Hepatic stellate cell (primary cell): Measurements from ENCODE around the gene PPM1G.

Experiments used
- DNase-seq: peaks from one replicate; pipeline ENCODE4 v3.0.0; 2011; ENCODE audit warnings: low spot score

PPM1G gene

DNA sequence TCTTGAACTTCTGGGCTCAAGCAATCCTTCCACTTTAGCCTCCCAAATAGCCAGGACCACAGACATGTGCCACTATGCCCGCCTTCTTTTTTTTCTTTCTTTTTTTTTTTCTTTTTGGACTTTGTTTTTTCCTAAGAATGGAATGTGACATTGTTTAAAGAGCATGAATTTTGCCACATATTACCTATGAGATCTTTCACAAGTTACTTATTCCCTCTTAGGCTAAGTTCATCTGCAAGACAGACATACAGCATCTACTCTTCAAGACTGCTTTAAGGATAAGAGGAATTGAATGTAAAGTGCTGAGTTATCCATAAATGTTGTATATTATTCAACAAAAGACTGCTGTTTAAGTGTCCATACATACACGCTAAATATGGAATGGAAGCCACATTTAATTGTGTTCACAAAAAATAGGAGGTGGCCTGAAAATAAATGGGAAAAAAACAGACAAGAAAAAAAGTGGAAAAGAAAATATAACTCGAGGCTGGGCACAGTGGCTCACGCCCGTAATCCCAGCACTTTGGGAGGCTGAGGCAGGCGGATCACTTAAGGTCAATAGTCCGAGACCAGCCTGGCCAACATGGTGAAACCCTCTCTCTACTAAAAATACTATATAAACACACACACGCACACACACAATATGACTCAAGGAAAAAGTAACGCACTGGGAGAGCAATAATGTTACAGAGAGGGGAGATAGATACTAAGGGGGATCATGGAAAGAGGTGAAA lies 3.2 kb upstream of the PPM1G start:
- no peak for DNase-seq

DNA sequence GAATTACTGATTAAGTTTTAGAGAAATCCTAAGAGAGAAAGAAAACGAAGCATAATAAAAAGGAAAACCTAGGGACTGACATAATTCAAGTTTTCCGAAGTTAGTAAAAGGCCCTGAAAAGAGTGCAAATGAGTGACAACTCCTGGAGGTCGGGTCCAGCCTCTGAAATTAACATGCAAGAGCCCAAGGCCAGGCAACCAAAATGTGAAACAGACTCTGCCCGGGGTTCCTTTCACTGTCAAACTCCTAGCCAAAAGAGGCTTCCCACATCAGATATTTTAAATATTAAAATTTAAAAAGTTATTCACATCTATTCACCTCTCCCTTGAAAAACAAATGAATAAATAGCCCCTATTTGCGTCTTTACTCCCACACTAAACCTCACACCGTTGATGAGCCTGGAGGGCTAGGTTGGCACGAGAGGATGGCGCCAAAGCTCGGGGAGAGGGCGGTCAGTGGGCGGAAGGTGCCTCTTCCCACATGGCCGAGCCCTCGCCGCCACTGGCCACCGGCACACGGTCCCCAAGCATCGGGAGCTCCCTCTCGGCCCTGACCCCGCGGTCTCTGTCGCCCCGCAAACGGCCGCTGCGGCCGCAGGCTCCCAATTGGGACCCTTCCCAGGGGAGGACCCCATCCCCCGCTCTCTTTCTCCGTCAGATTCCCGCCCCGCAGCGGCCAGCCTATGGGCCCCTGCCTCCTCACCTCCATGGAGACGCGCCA lies 630 bp downstream of the PPM1G start:
- peak; percentile 53 for DNase-seq

DNA sequence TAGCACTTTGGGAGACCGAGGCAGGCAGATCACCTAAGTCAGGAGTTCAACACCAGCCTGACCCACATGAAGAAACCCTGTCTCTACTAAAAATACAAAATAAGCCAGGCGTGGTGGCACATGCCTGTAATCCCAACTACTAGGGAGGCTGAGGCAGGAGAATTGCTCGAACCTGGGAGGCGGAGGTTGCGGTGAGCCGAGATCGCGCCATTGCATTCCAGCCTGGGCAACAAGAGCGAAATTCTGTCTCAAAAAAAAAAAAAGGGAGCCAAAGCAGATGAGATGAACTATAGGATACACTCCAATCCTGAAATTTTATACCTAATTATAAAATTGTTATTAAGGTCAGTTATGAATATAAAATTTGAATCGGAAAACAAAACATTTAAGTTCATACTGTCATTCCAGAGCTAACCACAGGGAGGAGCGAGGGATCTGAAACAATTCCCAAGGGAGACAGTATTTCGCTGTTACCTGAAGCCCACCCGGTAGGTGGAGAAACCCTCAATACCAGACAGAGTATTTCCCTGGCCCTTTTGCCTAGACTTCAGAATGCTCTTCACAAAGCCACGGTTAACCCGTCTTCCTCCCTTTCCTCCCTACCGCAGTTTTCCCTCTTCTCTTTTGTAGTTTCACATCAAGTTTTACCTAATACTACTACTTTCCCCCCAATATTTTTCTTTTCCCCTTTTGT lies 1.4 kb downstream of the PPM1G start:
- peak; percentile 39 for DNase-seq

DNA sequence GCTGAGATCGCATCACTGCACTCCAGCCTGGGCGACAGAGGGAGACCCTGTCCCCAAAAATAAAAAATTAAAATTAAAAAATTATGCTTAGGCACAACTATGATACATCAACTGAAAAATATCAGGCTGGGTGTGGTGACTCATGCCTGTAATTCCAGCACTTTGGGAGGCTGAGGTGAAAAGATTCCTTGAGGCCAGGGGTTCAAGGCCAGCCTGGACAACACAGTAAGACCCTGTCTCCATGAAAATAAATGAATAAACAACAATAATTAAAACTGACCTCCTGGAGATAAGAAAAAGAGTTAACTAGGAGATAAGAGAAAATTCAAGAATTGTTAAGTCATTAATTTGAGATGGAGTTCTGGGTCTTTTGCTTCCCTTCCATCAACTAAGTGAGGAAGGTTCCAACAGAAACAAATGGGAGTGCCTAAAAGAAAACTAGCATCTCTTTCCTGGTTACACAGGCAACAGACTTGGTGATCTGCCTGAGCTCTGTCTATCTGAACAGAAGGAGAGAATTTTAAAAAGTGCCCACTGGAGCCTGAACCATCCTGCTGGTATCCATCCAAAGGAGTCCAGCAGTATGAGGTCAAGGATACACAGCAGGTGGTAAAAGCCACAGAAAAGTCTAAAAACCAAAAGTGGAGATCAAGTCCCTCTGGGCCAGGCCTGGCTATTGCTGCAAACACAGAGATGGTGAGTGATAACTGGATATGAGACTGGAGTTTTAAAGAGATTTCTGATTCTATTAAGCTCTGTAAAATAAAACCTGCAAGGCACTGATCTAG lies 8.8 kb downstream of the PPM1G start:
- DNase-seq = no peak

DNA sequence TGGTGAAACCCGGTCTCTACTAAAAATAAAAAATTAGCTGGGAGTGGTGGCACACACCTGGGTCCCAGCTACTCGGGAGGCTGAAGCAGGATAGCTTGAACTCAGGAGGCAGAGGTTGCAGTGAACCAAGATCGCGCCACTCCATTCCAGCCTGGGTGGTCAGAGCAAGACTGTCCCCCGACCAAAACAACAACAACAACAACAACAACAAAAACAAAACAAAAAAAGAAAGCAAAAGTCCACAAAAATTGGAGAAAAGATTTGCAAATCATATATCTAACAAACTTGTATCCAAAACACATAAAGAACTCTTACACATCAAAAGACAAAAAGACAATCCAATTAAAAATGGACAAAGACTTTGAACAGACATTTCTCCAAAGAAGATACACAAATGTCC lies 10.4 kb downstream of the PPM1G start:
- DNase-seq = no peak

DNA sequence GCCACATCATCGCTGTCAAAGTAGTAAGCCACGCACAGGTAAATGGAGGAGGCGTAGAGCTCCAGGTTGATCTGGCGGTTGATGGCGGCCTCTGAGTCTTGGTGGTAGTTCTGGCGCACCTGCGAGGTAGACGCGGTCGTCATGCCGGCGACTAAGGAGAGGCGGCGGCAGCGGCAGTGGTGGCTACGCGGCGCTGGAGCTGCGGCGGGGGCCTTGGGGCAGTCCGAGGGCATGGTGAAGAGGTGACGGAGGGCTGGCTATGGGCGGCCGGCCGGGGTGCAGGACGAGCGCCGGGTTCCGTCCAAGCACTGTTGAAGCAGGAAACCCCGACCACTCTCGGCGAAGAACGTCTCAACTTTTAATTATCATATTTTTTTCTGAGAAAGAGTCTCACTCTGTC lies 16.2 kb downstream of the PPM1G start:
- no peak for DNase-seq

DNA sequence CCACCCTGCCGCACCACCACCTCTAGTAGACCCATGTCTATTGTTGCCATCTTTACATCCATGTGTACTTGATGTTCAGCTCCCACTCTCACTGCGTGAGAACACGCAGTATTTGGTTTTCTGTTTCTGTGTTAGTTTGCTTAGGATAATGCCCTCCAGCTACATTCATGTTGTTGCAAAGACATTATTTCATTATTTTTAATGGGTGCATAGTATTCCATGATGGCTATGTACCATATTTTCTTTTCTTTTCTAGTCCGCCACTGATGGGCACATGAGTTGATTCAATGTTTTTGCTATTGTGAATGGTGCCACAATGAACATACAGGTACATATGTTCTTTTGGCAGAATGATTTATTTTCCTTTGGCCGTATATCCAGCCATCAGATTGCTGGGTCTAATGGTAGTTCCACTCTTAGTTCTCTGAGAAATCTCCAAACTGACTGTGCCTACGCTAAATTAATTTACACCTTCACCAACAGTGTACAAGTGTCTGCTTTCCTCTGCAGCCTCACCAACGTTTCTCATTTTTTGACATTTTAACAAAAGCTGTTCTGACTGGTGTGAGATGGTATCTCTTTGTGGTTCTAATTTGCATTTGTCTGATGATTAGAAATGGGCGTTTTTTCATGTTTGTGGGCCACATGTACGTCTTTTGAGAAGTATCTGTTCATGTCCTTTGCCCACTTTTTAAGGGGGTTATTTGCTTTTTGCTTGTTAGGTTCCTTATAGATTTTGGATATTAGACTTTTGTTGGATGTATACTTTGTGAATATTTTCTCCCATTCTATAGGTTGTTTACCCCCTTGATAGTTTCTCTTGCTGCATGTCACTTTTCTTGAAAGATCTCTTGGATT lies 18.3 kb downstream of the PPM1G start:
- no peak for DNase-seq

DNA sequence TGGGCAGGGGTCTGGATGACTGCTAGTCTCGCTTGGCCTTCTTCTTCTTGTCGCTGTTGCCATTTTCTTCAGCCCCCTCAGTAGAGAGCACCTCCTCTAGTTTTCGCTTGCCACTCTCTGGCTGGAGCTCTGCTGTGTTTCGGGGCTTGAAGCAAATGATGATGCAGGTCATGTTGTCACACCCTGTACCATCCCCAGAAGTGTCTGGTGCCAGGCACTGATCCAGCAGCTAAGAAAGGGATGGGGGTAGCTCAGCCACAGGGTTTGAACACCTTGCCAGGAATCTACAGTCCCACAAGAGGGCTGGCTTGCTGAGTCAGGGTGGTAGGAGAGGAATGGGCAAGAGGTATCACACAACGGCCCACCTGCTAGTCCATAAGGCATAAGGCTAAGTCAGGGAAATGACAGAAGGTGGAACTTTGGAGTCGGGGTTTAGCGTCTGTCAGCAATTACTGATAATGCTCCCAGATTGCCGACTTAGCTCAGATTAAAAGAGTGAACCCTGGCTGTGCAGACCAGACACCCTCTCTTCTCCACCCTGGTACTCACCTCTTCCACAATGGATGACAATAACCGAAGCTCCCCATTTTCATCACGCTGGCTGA lies 27.7 kb downstream of the PPM1G start:
- DNase-seq = no peak

DNA sequence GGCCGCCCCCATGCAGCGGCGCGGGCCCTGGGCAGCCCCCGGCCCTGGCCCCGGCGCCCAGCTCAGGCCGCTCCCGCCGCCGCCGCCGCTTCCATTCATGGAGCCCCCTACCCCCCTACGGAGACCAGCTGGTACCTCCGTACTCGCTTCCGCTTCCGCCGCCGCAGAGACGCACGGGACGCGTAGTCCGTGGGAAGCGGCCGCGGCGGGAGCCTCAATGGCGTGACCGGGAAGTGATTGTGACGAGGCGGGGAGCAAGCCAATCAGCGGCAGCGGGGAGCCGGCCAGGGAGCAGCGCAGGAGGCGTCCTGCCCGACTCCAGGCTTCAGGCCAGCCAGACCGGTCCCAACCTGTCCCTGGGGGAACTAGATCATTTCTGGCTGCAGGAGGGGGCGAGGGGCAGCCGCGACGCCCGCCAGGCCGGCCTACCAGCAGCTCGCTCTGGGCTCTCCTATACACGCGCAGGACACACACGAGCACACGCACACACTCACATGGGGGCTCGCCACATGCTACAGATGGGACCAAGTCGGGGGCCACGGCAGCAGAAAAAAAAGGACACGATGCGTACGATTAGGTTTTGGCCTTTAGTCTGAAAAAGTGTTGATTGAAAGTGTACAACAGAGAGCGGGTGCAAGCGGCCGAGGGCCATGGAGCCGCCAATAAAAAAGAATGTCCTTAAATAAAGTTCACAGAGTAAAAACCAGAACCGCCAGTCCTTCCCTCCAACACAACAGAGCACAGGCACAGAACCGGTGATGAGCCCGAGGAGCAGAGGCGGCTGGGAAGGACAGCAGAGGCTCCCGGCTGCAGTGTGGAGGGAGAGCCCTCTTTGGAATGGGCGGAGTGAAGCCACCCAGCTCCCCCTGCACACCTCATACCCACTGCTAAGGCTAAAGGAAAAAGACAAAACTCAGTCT lies 28.5 kb downstream of the PPM1G start, which contains the start of gene ZNF513:
Gene ZNF513, minus strand, starts transcription at position 109 of the 920 bp plus-strand sequence. CDS start 208 bp downstream, outside the sequence.
- peak; percentile 98 for DNase-seq

DNA sequence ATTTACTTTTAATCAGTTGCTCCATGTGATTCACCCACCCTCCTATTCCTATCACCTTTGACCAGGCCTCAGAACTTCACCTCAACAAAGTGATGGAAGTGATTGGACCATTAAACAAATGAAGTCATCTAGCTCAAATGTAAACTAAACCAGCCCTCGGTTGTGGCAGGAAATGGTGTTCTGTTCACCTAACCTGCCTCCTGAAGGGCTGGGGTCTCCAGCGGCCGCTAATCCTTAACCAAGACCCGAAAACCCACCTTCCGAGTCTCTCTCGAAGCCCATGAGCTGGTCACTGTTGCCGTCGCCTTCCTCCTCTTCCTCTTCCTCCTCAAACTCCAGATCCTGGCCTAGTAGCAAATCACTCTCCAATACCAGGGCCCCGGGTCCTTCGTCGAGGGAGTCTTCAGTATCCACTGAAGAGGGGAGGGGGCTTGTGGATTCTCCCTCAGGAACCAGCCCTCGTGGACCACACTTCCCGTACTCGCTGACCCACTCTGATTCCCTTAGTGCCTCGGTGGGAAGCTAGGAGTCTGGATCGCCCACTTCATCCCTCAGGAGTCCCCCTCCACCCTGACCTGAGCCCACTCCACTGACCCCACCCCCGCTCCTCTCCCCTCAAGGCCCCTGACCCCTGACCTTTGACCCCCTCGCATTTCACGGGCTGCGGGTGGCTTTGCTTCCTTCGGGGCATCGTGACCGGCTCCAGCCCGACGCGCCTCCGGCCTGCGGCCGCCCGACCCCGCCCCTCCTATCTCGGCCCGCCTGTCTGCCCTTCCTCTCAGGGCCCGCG lies 29.4 kb downstream of the PPM1G start:
- DNase-seq = peak; percentile 29

DNA sequence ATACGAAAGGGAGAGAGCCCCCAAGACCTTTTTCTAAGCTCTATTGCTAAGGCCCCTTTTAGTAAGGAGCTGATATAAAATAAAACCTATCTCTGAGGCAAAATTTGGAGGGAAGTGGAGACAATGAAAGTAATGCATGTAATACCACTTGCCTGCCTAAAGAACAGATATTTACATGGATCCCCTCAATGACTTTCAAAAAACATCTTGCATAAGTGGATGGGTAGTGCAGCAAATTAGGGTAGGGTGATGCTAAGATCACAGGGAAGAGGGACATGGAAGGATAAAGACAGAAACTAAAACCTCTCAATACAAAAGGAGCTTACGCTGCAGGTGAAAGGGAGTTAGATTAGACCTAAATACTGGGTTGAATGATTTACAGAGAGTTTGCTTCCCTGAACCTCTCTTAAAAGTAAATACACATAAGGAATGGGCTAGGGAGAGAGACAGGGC lies 30.0 kb downstream of the PPM1G start:
- DNase-seq = no peak

DNA sequence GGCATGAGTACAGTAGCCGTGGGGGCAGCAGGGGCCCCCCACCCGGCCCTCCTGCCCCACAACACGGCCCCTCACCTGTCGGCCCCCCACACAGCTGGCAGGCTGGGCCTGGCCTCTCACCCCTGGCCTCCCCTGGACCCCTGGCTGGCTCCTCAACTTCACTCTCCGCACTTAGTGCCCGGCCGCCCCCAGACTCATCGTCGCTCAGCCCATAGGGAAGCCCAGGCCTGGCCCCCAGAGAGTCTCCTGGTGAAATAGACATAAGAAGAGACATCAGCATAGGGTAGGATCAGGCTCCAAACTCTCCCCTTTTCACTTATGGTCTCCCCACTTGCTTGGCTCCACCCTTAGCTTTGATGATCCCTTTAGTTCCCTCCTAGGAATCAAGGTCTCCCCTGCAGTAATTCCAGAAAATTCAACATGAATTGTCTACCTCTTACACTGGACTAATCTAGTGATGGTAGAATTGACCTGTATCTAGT lies 30.5 kb downstream of the PPM1G start:
- no peak for DNase-seq

DNA sequence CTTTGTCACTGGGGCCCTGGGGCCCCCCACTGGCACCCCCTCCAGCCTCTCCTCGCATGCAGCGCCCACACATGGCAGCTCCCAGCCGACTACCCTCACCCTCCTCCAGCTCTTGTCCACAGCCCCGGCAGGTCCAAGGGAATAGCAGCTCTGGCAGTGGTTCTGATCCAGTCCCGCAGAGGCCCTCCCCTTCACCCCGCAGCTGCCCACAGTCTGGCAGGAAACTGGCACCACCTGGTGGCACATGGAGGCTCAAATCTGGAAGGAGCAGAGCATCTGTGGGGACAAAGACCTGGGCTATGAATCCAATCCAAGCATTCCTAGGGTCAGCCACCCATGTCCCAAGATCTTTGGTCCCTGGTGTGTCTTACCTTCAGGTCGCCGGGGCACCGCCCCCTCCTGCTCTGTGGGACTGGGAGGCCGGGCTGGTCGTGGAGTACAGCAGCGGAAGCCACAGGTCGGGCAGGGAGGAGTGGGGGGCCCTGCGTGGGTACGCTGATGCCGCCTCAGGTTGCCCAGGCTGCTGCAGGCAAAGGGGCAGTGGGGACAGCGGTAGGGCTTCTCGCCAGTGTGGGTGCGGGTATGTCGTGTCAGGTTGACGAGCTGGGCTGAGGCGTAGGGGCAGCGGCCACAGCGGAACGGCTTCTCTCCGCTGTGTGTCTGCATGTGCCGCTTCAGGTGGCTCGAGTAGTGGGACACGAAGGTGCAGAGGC lies 31.1 kb downstream of the PPM1G start:
- DNase-seq = no peak

DNA sequence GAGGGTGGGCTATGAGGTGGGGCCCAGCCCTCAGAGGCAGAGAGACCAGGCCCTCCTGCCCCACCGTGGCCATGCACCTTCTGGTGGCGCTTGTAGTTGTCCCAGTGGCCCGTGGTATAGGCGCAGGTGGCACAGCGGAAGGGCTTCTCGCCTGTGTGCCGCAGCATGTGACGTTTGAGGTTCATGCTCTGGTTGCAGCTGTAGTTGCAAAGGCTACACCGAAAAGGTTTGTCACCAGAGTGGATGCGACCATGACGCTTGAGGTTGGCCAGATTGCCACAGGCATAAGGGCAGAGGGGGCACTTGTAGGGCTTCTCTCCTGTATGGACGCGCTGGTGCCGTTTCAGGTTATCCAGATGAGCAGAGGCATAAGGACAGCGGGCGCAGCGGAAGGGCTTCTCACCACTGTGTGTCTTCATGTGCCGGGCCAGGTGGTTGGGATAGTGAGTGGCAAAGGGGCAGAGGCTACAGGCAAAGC lies 31.7 kb downstream of the PPM1G start:
- DNase-seq = no peak

DNA sequence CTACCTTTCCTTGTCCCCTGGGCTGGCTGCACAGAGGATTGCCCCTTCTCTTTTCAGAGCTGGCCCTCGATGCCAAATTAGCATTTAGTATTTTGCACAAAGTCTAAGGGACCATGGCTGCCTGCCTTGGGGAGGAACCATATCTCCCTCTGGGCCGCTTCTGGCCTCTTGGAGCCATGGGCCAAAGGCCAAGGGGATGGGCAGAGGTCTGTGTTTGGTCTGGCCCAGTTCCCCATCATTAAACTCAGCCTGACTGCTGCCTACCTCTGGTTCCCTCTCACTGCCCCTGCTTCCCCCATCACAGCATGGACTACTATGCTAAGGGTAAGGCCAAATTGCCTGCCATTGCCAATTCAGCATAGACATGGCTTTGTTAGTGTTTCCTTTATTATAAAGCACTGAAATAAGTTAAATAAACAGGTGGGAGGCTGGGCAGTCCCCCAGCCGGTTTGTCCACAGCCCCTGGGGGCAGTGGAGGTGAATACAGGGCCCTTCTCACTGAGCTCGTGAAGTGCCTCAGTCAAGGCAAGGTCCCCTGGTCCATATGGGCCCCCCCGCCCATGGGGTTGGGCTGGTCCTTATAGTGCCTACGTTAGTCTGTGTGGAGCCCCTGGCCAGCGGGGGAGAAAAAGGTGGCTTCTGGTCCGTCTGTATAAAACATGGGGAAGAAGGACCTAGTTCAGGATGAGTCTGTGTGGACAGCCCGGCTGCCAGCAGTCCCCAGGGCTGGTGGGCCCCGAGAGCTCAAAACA lies 32.3 kb downstream of the PPM1G start:
- no peak for DNase-seq

DNA sequence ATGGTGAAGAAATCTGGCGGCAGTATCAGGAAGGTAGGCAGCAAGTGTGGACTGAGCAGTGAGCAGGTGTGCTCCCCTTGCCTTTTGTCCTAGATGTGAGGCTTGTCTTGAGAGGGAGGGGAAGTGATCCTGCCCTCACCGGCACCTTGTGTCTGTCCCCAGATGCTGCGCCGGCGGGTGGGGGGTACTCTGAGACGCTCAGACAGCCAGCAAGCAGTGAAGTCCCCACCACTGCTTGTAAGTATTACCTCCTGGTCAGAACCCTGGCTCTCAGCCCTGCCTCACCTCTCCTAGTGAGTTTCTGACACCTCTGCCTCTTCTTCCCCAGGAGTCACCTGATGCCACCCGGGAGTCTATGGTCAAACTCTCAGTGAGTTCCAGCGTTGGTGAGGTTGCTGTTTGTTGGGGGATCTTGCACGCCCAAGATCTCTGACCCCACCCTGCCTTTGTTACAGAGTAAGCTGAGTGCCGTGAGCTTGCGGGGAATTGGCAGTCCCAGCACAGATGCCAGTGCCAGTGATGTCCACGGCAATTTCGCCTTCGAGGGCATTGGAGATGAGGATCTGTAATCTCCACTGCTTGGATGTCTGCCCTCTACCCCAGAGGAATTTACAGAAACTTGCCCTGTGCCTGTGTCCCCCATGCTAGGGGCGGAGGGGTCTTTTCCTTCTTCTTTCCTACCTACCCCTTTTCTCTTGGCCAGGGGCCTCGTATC lies 33.1 kb downstream of the PPM1G start:
- DNase-seq = no peak
